K562 (cell line): ENCODE data around the gene FOLR2. TPM values are rescaled to one million over a fixed set of nuclear protein-coding genes. Genes with fewer than 3 reads are reported as not detected.

Experiments
- BRD4 ChIP-seq: fragments of 200-600 bp; sonication (generic); IDR thresholded peaks from 2 replicates; pipeline ENCODE4 v1.6.1; 2017; ENCODE audit warnings: inconsistent platforms
- CHD1 ChIP-seq: fragments of 200-600 bp; sonication (generic); IDR thresholded peaks from one replicate; pipeline ENCODE4 v1.6.1; 2012; ENCODE audit warnings: mild to moderate bottlenecking, moderate library complexity, low read length, inconsistent platforms
- FOXP1 ChIP-seq: sonication (generic); formaldehyde crosslinking; IDR thresholded peaks from 2 replicates; pipeline ENCODE4 v1.8.0; 2022; ENCODE audit warnings: mild to moderate bottlenecking, missing genetic modification reagents
- MAZ ChIP-seq, 2 experiments: fragments of 450-650 bp in 1 of 2; sonication (generic) in 1 of 2; formaldehyde crosslinking; IDR thresholded peaks in 1 of 2; conservative IDR thresholded peaks in 1 of 2; 2 replicates each; pipeline versions ENCODE4 v1.4.0 to v1.5.0; 2020; ENCODE audit warnings: mild to moderate bottlenecking in 1 of 2, missing genetic modification reagents in 1 of 2
- NFIC ChIP-seq: fragments of 450-650 bp; IDR thresholded peaks from 2 replicates; pipeline ENCODE4 v1.6.1; 2017; ENCODE audit warnings: mild to moderate bottlenecking, inconsistent platforms
- NFRKB ChIP-seq: fragments of 450-650 bp; IDR thresholded peaks from 2 replicates; pipeline ENCODE4 v1.6.1; 2016; ENCODE audit warnings: low read depth
- PHF20 ChIP-seq: fragments of 450-650 bp; IDR thresholded peaks from 2 replicates; pipeline ENCODE4 v1.6.1; 2018; ENCODE audit not compliant: partially characterized antibody
- RB1 ChIP-seq: fragments of 450-650 bp; IDR thresholded peaks from 2 replicates; pipeline ENCODE4 v1.6.1; 2017; ENCODE audit warnings: low read depth, mild to moderate bottlenecking
- SMARCC2 ChIP-seq: fragments of 450-650 bp; IDR thresholded peaks from 2 replicates; pipeline ENCODE4 v1.6.1; 2017; ENCODE audit warnings: antibody characterized with exemption, moderate library complexity, mild to moderate bottlenecking, low read depth
- TOE1 ChIP-seq, 2 experiments: fragments of 450-650 bp in 1 of 2; sonication (generic) in 1 of 2; formaldehyde crosslinking in 1 of 2; IDR thresholded peaks; 2 replicates each; pipeline versions ENCODE4 v1.7.1 to v1.8.0; 2016 to 2022; ENCODE audit warnings: borderline replicate concordance in 2 of 2, mild to moderate bottlenecking in 2 of 2, antibody characterized with exemption in 1 of 2, inconsistent platforms in 1 of 2, low read depth in 1 of 2, missing genetic modification reagents in 1 of 2, moderate library complexity in 1 of 2
- ZBTB11 ChIP-seq, 3 experiments: fragments of 200-800 bp in 1 of 3; fragments of 250-450 bp in 1 of 3; fragments of 450-650 bp in 1 of 3; sonication (Bioruptor Pico) in 1 of 3; sonication (Bioruptor generic) in 1 of 3; formaldehyde crosslinking in 1 of 3; IDR thresholded peaks; 2 replicates each; pipeline versions ENCODE4 v1.6.1 to v1.8.0; 2016 to 2022; ENCODE audit warnings: mild to moderate bottlenecking in 2 of 3, missing genetic modification characterization in 2 of 3, missing compliant biosample characterization in 1 of 3, moderate library complexity in 1 of 3
- ZBTB26 ChIP-seq: fragments of 450-650 bp; formaldehyde crosslinking; IDR thresholded peaks from 2 replicates; pipeline ENCODE4 v1.4.0; 2022; ENCODE audit warnings: missing genetic modification characterization
- ZBTB7A ChIP-seq: IDR thresholded peaks from 2 replicates; pipeline ENCODE4 v1.6.1; 2011; ENCODE audit warnings: low read depth, mild to moderate bottlenecking, low read length, moderate library complexity, borderline replicate concordance; ENCODE audit not compliant: control insufficient read depth
- ZMIZ1 ChIP-seq, 2 experiments: fragments of 150-350 bp in 1 of 2; IDR thresholded peaks; 2 replicates each; pipeline ENCODE4 v1.6.1; 2012 to 2016; ENCODE audit warnings: low read depth in 2 of 2, low read length in 2 of 2, mild to moderate bottlenecking in 1 of 2, moderate library complexity in 1 of 2
- ZNF766 ChIP-seq: fragments of 200-800 bp; sonication (Bioruptor generic); conservative IDR thresholded peaks from 2 replicates; pipeline ENCODE4 v1.6.1; 2016; ENCODE audit warnings: missing genetic modification characterization, missing compliant biosample characterization
- ZNF778 ChIP-seq: fragments of 450-650 bp; formaldehyde crosslinking; IDR thresholded peaks from 2 replicates; pipeline ENCODE4 v1.4.0; 2020; ENCODE audit warnings: mild to moderate bottlenecking, moderate library complexity
- ZNF830 ChIP-seq: fragments of 250-450 bp; sonication (Bioruptor Pico); IDR thresholded peaks from 2 replicates; pipeline ENCODE4 v1.5.0; 2021; ENCODE audit warnings: mild to moderate bottlenecking
- polyA plus RNA-seq, 8 experiments: library from polyadenylated mRNA; depleted of rRNA in 4 of 8; stranded (reverse) in 5 of 8; unstranded in 3 of 8; fragments of >200 nt; fragmentation: Nextera tagmentation in 2 of 8; fragmentation: Illumina TruSeq in 1 of 8; extraction: Ambion mirVana in 2 of 8; extraction: Trizol in 1 of 8; gene quantifications; 2 replicates each; pipeline versions ENCODE4 v1.2.1 to v1.2.3, GENCODE V29; 2011 to 2014; ENCODE audit warnings: inconsistent platforms in 1 of 8, missing spikeins in 1 of 8
- total RNA-seq, 7 experiments: library from RNA; depleted of rRNA in 6 of 7; stranded (reverse); fragments of >200 nt in 6 of 7; fragmentation: Illumina TruSeq in 2 of 7; extraction: Trizol in 2 of 7; gene quantifications; 2 replicates each; pipeline versions ENCODE4 v1.2.1 to v1.2.3, GENCODE V29; 2011 to 2021; ENCODE audit warnings: low replicate concordance in 1 of 7

FOLR2 gene
- total and polyA plus RNA-seq, 9 of the 15 experiments (the other 6 are each of a cell fraction or from before 2014, with no cell fraction given) = 0.27 TPM; not detected in 8

- TF ChIP-seq NFRKB (peak; percentile 69), RB1 (peak; percentile 20; the same call in 1 of the 2 replicates), MAZ (CRISPR knock-in tag; conservative IDR thresholded peaks at IDR 0.05 in 1 of 2, IDR thresholded peaks at IDR 0.05 in 1 of 2) (peak; percentile 43 to 73; a peak in 3 of 4 replicates), FOXP1 (no peak), ZBTB7A (peak; percentile 85), ZMIZ1 (IDR thresholded peaks at IDR 0.05; ENCODE audit: low read depth in 2 of 2, low read length in 2 of 2) (peak in 1 of 2 experiments; percentile 3; a peak in 1 of 4 replicates), ZBTB11 (CRISPR knock-in tag; IDR thresholded peaks at IDR 0.05) (peak in 1 of 3 experiments; percentile 58; a peak in 2 of 6 replicates), PHF20 (no peak), ZNF766 (CRISPR knock-in tag) (no peak), CHD1 (peak; percentile 80), SMARCC2 (0 out of 2 replicates have a peak, but pooled peaks have one; percentile 19), ZNF830 (CRISPR knock-in tag) (0 out of 2 replicates have a peak, but pooled peaks have one; percentile 61), ZNF778 (no peak), NFIC (peak; percentile 23; the same call in 1 of the 2 replicates), ZBTB26 (CRISPR knock-in tag) (peak; percentile 76; the same call in 1 of the 2 replicates), BRD4 (peak; percentile 69), TOE1 (IDR thresholded peaks at IDR 0.05; ENCODE audit: borderline replicate concordance) (0 out of 2 replicates have a peak, but pooled peaks have one; percentile 10), TOE1 (CRISPR knock-in tag; IDR thresholded peaks at IDR 0.05; ENCODE audit: borderline replicate concordance, low read depth) (no peak)
Observed at GRCh38 chr11:72223615-72224563, 7.3 kb downstream of the FOLR2 start (continued).
